Brain microvascular endothelial cell (primary cell): ENCODE measurements around the gene ANXA6.

Experiments
- DNase-seq: peaks from one replicate; pipeline ENCODE4 v3.0.0-alpha.2; 2020
- H3K27ac ChIP-seq: fragments of 250-450 bp; sonication (Bioruptor Pico); 2 replicates; pipeline ENCODE4 v1.5.1; 2020; ENCODE audit warnings: mild to moderate bottlenecking, moderate library complexity
- H3K27me3 ChIP-seq: fragments of 250-450 bp; sonication (Bioruptor Pico); replicated peaks from 2 replicates; pipeline ENCODE4 v1.5.1; 2020; ENCODE audit warnings: mild to moderate bottlenecking
- H3K36me3 ChIP-seq: fragments of 250-450 bp; sonication (Bioruptor Pico); replicated peaks from 2 replicates; pipeline ENCODE4 v1.5.1; 2020; ENCODE audit warnings: mild to moderate bottlenecking
- H3K4me3 ChIP-seq: 2 replicates; pipeline ENCODE4 v1.5.1; 2011; ENCODE audit warnings: low read depth, mild to moderate bottlenecking, control low read depth, low read length, moderate library complexity
- in situ Hi-C: cut with HindIII; loops from 2 replicates; pipeline ENCODE4 v1.10.0; 2017; ENCODE audit warnings: low sequenced_read_pairs, low pct_ligation_motif_present
- TF ChIP-seq, protein P1 (sequence below): IDR thresholded peaks from 2 replicates; pipeline ENCODE4 v1.5.1; 2011; ENCODE audit warnings: low read depth, mild to moderate bottlenecking, moderate library complexity, low read length, control low read depth, inconsistent platforms; ENCODE audit errors: missing control alignments

Gene ANXA6

DNA sequence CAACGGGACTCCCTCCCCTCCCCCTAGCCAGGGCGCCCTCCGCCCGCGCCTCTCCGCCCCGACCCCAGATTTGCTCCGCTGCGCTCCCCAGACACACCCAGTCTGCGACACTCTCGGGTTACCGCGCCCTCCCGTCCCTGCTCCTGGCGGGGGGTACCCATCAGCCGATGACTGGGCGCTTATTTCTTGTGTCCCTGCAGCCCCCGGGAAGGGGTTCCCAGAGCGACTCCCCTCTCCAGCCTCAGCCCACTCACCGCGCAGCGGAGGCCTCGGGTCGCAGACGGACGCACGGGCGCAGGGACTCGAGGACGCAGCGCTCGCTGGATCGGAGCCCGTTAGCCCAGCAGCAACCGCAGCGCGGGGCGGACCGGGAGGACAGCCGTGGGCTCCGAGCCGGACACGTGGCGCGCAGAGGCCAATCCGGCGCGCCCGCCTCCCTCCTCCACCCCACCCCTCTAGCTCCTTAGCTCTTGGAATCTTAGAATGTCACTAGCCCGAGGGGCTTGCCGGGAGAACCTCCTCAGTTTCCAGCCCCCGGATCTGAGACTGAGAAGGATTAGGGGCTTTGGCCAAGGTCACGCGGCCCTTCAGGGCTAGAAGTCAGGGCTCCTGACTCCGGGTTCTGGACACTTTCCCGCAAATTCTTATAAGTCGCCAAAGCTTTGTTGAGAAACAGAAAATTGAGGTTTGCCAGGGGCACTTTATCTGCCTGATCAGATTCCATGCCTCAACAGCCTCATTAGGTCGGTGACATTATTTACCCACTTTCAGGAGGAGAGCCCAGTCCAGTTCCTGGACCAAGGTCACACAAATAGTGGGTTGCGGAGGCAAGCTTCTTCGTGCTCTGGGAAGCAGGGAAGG is at the start of gene ANXA6:
Gene ANXA6 (minus strand): TSS at position 354 of the 861 bp plus-strand sequence. CDS start 9,878 bp downstream, outside the sequence.
- H3K4me3 ChIP-seq, result peak within 1 kb of the TSS; percentile 91
- TF ChIP-seq, protein P1, sequence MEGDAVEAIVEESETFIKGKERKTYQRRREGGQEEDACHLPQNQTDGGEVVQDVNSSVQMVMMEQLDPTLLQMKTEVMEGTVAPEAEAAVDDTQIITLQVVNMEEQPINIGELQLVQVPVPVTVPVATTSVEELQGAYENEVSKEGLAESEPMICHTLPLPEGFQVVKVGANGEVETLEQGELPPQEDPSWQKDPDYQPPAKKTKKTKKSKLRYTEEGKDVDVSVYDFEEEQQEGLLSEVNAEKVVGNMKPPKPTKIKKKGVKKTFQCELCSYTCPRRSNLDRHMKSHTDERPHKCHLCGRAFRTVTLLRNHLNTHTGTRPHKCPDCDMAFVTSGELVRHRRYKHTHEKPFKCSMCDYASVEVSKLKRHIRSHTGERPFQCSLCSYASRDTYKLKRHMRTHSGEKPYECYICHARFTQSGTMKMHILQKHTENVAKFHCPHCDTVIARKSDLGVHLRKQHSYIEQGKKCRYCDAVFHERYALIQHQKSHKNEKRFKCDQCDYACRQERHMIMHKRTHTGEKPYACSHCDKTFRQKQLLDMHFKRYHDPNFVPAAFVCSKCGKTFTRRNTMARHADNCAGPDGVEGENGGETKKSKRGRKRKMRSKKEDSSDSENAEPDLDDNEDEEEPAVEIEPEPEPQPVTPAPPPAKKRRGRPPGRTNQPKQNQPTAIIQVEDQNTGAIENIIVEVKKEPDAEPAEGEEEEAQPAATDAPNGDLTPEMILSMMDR, result no peak
- in situ Hi-C loops, result no loop called here
- peak; percentile 72 for DNase-seq
- H3K27me3 ChIP-seq, result no peaks in the 10 kb centered on the region
- peaks cover 6% of the 10 kb centered on the region for H3K36me3 ChIP-seq
- peak within 1 kb of the TSS; percentile 66 for H3K27ac ChIP-seq

GRCh38 chr5:151205411-151205810 is 47.8 kb upstream of the ANXA6 start:
- Histone ChIP-seq H3K27me3 (no peaks in the 10 kb centered on the region), H3K27ac (no peak overlapping the region), H3K4me3 (no peak overlapping the region), H3K36me3 (no peaks in the 10 kb centered on the region)
- no peak for DNase-seq
- in situ Hi-C loops, result no loop called here
- TF ChIP-seq, protein P1, result no peak

GRCh38 chr5:151204051-151204450 is 46.5 kb upstream of the ANXA6 start:
- H3K27ac ChIP-seq, result no peak overlapping the region
- no peaks in the 10 kb centered on the region for H3K36me3 ChIP-seq
- no peak overlapping the region for H3K4me3 ChIP-seq
- TF ChIP-seq, protein P1, result no peak
- no peak for DNase-seq
- in situ Hi-C loops, result no loop called here
- H3K27me3 ChIP-seq, result no peaks in the 10 kb centered on the region

DNA sequence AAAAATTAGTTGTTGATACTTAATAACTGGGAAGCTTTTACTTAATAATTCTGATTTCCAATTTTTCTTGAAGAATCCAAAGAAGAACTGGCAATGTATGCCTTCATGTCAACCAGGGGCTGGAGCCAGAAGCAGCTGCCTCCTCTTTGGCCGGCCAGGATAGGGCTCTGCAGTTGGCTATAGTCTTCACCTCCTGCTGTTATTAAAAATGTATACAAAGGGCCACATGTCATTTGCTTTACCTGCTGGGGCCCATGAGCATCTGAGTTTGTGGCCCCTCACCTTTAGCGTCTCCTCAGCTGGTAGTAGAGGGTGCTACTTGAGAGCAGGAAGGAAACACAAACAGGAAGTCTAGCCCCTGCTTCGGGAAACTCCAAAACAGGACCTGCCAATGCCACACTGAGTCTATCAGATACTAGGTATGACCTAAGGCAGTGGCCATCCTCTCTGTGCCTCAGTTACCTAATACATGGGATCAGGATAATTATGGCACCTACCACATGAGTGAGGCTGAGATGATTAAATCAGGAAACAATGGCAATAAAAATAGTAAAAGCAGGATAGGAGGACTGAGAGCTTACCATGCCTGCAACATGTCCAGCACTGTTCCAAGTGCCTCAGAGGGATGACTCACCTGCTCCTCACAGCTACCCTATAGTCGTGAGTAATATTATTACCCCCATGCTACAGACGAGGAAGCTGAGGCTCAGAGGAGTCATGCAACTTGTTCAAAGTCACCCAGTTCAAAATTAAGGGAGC is 45.0 kb upstream of the ANXA6 start:
- no peak overlapping the region for H3K4me3 ChIP-seq
- H3K27ac ChIP-seq, result no peak overlapping the region
- in situ Hi-C loops, result no loop called here
- DNase-seq, result peak; percentile 40
- no peaks in the 10 kb centered on the region for H3K27me3 ChIP-seq
- TF ChIP-seq, protein P1, result no peak
- H3K36me3 ChIP-seq, result no peaks in the 10 kb centered on the region

- TF ChIP-seq, protein P1, result no peak
- Histone ChIP-seq H3K4me3 (no peak overlapping the region), H3K27ac (no peak overlapping the region), H3K27me3 (no peaks in the 10 kb centered on the region), H3K36me3 (no peaks in the 10 kb centered on the region)
- no peak for DNase-seq
- in situ Hi-C loops, result no loop called here
Observed at GRCh38 chr5:151200913-151201595, 43.5 kb upstream of the ANXA6 start.
